ENCODE data around the gene MAP2K7. TPM values are rescaled to one million over a fixed set of nuclear protein-coding genes. Genes with fewer than 3 reads are reported as not detected.
A peak's percentile ranks its signal among the peaks of the same experiment; 100 is the strongest.

MAP2K7 gene
- total and polyA plus RNA-seq, 4 donors = 14.7 to 34.3 (median 25.0) TPM

DNA sequence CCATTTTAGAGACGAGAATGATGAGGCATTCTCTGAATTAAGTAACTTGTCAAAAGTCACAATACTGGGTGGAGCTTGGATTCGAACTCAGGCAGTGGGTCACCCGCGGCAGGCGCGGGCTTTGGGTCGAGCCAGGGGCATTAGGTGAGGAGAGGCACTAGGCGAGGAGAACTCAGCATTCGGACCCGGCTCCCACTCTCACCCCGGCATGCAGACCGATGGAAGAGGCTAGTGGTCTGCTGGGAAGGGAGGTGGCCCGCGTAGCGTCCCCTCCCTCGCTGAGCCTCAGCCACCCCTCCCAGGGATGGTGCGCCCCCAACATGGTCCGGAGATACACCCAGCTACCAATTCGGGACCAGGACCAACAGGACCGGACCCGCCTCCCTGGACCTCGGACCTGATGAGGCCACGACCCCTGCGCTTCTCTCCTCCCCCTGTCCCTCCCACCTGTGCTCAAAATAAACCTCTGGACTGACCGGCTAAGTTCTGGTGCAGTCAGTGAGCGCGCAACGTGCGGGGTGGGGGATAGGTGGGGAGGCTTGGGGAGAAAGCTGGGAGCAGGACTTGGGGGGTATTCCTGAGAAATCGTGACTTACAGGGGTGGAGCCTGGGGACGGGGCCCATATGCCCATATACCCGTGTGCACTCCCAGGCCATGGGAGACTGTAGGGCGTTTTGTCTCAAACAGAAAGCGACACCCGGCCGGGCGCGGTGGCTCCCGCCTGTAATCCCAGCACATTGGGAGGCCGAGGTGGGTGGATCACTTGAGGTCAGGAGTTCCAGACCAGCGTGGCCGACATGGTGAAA, 15.1 kb downstream of the MAP2K7 start:
- no peaks in the 10 kb centered on the region for H3K4me1 ChIP-seq (ENCODE audit: control insufficient read depth in 1 of 2, insufficient read depth in 2 of 2, low read length in 2 of 2)

DNA sequence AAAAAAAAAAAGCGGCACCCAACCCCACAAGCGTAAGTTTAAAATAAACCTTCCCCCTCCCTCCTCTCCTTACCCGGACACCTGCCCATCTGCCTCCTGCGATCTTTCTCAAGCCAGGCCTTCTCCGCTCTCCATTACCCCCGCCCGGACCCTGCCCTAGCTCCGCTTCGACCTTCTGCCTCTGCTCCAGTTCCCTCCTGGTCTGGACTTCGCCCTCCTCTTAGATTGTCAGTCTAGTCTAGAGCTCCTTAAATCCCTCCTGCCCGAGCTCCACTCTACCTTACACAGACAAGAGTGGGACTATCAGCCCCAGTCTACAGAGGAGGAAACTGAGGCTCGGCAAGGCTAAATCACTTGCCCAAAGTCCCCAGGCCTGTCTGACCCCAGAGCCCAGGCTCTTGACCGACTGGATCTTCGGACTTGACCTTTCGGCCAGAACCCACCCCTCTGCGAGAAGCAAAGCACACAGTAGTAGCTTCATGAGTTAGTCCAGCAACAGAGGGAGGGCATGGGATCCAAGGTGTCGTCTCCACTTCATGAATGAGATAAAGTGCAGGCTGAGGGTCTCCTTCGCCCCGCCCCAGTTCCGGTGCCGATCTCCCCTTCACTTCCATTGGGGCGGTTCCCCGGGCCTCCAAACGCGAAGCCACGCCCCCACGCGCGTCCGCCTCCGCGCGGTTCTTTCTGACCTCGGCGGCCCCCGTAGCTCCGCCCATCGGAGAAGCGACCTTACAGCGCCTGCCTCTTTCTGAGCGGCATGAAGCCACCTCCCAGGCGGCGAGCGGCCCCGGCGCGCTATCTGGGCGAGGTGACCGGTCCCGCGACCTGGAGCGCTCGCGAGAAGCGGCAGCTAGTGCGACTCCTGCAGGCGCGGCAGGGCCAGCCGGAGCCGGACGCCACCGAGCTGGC, 16.2 kb downstream of the MAP2K7 start, which contains the start of gene SNAPC2:
Gene SNAPC2 (plus strand): TSS at position 729 of the 909 bp plus-strand sequence. CDS start 29 bp downstream, at position 758.
- ATAC-seq (ENCODE audit: low FRiP score) (peak; percentile 88), DNase-seq (peak; percentile 98 to 99)
- no peaks in the 10 kb centered on the region for H3K36me3 ChIP-seq (ENCODE audit: control insufficient read depth in 1 of 2, insufficient read depth in 2 of 2, low read length in 1 of 2)
- H3K9me3 ChIP-seq (ENCODE audit: control insufficient read depth, low read length) = no peaks in the 10 kb centered on the region
- peak within 1 kb of the TSS; percentile 43 to 59 for H3K4me3 ChIP-seq (ENCODE audit: low read length in 2 of 2)
- H3K27ac ChIP-seq (ENCODE audit: low read depth in 1 of 2, low read length in 2 of 2) = peak within 1 kb of the TSS in 1 of 2 donors; percentile 72
- H3K4me1 ChIP-seq (ENCODE audit: control insufficient read depth in 1 of 2, insufficient read depth in 2 of 2, low read length in 2 of 2) = no peaks in the 10 kb centered on the region
- WGBS, 2 donors = 8 to 9% methylated on average over 57 to 62 of the region's 62 CpGs
- intact Hi-C loops (cut with DNase I) = loop anchor here in 1 of 2 donors (1.0 kb wide), 1 partner anchor 17 kb away; the partner anchor contains the start of gene MAP2K7
- H3K27me3 ChIP-seq (ENCODE audit: control insufficient read depth in 1 of 2, insufficient read depth in 2 of 2, low read length in 1 of 2) = no peaks in the 10 kb centered on the region

More for the DNA sequence above, 15.1 kb downstream of the MAP2K7 start:
- Histone ChIP-seq H3K27ac (ENCODE audit: low read depth in 1 of 2, low read length in 2 of 2) (no peak overlapping the region), H3K27me3 (ENCODE audit: control insufficient read depth in 1 of 2, insufficient read depth in 2 of 2, low read length in 1 of 2) (no peaks in the 10 kb centered on the region), H3K4me3 (ENCODE audit: low read length in 2 of 2) (no peak overlapping the region), H3K36me3 (ENCODE audit: control insufficient read depth in 1 of 2, insufficient read depth in 2 of 2, low read length in 1 of 2) (no peaks in the 10 kb centered on the region), H3K9me3 (ENCODE audit: control insufficient read depth, low read length) (no peaks in the 10 kb centered on the region)
- ATAC-seq (ENCODE audit: low FRiP score) (no peak), DNase-seq (peak; percentile 54 to 68)
- WGBS, 2 donors = 46 to 48% methylated on average over 42 of the region's 42 CpGs
- intact Hi-C loops (cut with DNase I) = no loop called here

DNA sequence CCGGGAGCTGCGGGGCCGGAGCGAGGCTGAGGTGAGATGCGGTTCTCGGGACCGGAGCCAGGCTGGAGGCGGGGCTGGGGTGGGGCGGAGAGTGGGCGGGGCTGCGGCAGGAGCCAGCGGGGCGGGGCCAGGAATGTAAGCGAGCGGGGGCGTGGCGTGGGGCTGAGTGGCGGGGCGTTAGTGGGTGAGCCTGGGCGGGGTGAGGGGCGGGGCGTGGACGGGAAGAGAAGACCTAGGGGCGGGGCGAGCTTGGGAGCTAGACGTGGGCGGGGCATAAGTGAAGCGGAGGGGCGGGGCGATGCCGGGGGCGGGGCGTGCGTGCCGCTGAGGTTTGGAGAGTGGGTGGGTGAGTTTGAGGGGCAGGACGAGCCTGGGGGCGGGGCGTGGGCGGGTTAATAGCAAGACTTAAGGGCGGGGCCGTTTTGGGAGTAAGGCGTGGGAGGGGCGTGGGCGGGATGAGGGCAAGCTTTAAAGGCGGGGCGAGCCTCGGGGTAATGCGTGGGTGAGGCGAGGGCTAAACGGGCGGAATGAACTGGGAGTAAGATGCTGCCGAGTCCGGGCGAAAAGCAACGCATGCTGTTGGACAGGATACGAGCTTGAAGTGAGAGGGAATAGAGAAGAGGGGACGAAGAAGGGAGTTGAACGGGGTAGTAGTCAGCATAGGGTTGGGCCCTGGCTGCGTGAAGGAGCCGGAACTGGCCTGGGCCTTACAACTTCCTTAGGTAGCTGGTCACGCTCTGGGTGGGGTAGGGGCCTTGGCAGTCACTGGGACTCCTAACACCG, 17.0 kb downstream of the MAP2K7 start:
- 1 to 2% methylated on average over 50 to 62 of the region's 62 CpGs for WGBS, 2 donors
- intact Hi-C loops (cut with DNase I) = loop anchor here in 1 of 2 donors (1.0 kb wide), 1 partner anchor 17 kb away; the partner anchor contains the start of gene MAP2K7
- peak; percentile 95 for ATAC-seq (ENCODE audit: low FRiP score)
- Histone ChIP-seq H3K4me1 (ENCODE audit: control insufficient read depth in 1 of 2, insufficient read depth in 2 of 2, low read length in 2 of 2) (no peaks in the 10 kb centered on the region), H3K4me3 (ENCODE audit: low read length in 2 of 2) (peak overlapping the region; percentile 43 to 59), H3K9me3 (ENCODE audit: control insufficient read depth, low read length) (no peaks in the 10 kb centered on the region), H3K27ac (ENCODE audit: low read depth in 1 of 2, low read length in 2 of 2) (peak overlapping the region in 1 of 2 donors; percentile 72), H3K27me3 (ENCODE audit: control insufficient read depth in 1 of 2, insufficient read depth in 2 of 2, low read length in 1 of 2) (no peaks in the 10 kb centered on the region), H3K36me3 (ENCODE audit: control insufficient read depth in 1 of 2, insufficient read depth in 2 of 2, low read length in 1 of 2) (no peaks in the 10 kb centered on the region)
- DNase-seq = peak; percentile 99 to 100

DNA sequence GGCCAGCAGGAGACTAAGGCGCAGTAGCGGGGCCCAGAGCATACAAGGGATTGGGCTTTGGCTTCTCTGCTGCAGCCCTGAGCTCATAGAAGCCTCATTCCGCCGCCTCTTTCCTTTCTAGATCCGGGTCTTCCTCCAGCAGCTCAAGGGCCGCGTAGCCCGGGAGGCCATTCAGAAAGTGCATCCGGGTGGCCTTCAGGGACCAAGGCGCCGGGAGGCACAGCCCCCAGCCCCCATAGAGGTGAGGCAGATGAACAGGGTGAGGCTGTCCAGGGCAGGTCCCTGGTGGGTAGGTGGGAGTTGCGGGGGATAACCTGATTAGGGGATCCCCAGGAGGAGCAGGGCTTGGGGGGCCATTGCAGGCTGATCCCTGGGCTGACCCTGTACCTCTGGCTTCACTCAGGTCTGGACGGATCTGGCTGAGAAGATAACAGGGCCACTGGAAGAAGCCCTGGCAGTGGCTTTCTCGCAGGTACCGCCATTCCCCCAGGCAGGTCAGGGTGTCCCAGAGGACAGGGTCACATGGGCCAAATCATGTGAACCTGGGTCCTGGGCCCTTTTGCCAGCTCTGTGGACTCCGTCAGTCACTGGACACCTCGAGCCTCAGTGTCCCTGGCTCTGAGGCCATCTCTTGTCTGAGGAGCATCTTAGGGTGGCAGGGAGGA, 17.8 kb downstream of the MAP2K7 start:
- intact Hi-C loops (cut with DNase I) = no loop called here
- Histone ChIP-seq H3K9me3 (ENCODE audit: control insufficient read depth, low read length) (no peaks in the 10 kb centered on the region), H3K27me3 (ENCODE audit: control insufficient read depth in 1 of 2, insufficient read depth in 2 of 2, low read length in 1 of 2) (no peaks in the 10 kb centered on the region), H3K36me3 (ENCODE audit: control insufficient read depth in 1 of 2, insufficient read depth in 2 of 2, low read length in 1 of 2) (no peaks in the 10 kb centered on the region), H3K27ac (ENCODE audit: low read depth in 1 of 2, low read length in 2 of 2) (peak overlapping the region in 1 of 2 donors; percentile 66), H3K4me1 (ENCODE audit: control insufficient read depth in 1 of 2, insufficient read depth in 2 of 2, low read length in 2 of 2) (no peaks in the 10 kb centered on the region), H3K4me3 (ENCODE audit: low read length in 2 of 2) (peak overlapping the region; percentile 20 to 29)
- DNase-seq (peak in 1 of 2 donors; percentile 70), ATAC-seq (ENCODE audit: low FRiP score) (no peak)
- 41 to 44% methylated on average over 17 of the region's 17 CpGs for WGBS, 2 donors

DNA sequence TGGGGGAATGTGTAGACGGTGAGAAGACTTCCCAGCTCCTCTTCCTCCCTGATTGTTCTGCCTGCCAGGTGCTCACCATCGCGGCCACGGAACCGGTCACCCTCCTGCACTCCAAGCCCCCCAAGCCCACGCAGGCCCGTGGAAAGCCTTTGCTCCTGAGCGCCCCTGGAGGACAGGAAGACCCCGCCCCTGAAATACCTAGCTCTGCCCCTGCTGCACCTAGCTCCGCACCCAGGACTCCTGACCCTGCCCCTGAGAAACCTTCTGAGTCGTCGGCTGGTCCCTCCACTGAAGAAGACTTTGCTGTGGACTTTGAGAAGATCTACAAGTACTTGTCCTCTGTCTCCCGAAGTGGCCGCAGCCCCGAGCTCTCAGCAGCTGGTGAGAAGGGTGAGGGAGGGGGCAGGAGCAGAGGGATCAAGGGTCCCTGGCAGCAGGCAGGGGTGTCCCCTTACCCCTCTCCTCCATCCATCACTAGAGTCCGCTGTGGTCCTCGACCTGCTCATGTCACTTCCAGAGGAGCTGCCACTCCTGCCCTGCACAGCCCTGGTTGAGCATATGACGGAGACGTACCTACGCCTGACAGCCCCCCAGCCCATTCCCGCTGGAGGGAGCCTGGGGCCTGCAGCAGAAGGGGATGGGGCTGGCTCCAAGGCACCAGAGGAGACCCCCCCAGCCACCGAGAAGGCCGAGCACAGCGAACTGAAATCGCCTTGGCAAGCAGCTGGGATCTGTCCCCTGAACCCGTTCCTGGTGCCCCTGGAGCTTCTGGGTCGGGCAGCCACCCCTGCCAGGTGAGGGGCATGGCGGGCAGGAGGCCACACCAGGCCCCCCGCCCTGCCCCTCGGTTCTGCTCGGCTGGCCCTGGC, 18.5 kb downstream of the MAP2K7 start:
- Histone ChIP-seq H3K27me3 (ENCODE audit: control insufficient read depth in 1 of 2, insufficient read depth in 2 of 2, low read length in 1 of 2) (no peaks in the 10 kb centered on the region), H3K4me1 (ENCODE audit: control insufficient read depth in 1 of 2, insufficient read depth in 2 of 2, low read length in 2 of 2) (no peaks in the 10 kb centered on the region), H3K4me3 (ENCODE audit: low read length in 2 of 2) (no peak overlapping the region), H3K36me3 (ENCODE audit: control insufficient read depth in 1 of 2, insufficient read depth in 2 of 2, low read length in 1 of 2) (no peaks in the 10 kb centered on the region), H3K27ac (ENCODE audit: low read depth in 1 of 2, low read length in 2 of 2) (no peak overlapping the region), H3K9me3 (ENCODE audit: control insufficient read depth, low read length) (no peaks in the 10 kb centered on the region)
- intact Hi-C loops (cut with DNase I) = no loop called here
- DNase-seq = peak in 1 of 2 donors; percentile 58
- 91 to 92% methylated on average over 31 of the region's 31 CpGs for WGBS, 2 donors
- no peak for ATAC-seq (ENCODE audit: low FRiP score)

DNA sequence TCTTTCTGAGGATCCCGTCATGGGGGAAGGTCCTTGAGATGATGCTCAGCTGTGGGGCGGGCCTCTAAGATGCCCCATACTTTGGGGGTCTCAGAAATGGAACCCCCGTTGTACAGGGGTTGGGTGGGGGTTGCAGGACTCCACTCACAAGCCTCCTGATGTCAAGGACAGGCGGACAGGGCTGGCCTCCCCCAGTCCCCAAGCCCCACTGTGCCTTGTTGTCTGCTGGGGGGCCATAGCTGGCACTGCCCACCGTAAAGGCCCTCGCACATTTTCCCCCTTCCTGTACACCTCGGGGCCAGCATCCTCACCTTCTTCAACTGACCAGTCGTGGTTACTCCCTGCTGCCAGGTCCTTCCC, 19.1 kb downstream of the MAP2K7 start:
- H3K36me3 ChIP-seq (ENCODE audit: control insufficient read depth in 1 of 2, insufficient read depth in 2 of 2, low read length in 1 of 2) = no peaks in the 10 kb centered on the region
- intact Hi-C loops (cut with DNase I) = no loop called here
- H3K4me1 ChIP-seq (ENCODE audit: control insufficient read depth in 1 of 2, insufficient read depth in 2 of 2, low read length in 2 of 2) = no peaks in the 10 kb centered on the region
- no peak overlapping the region for H3K4me3 ChIP-seq (ENCODE audit: low read length in 2 of 2)
- ATAC-seq (ENCODE audit: low FRiP score) (no peak), DNase-seq (peak in 1 of 2 donors; percentile 43)
- no peak overlapping the region for H3K27ac ChIP-seq (ENCODE audit: low read depth in 1 of 2, low read length in 2 of 2)
- WGBS, 2 donors = 89% methylated on average over 8 of the region's 8 CpGs
- H3K9me3 ChIP-seq (ENCODE audit: control insufficient read depth, low read length) = no peaks in the 10 kb centered on the region
- no peaks in the 10 kb centered on the region for H3K27me3 ChIP-seq (ENCODE audit: control insufficient read depth in 1 of 2, insufficient read depth in 2 of 2, low read length in 1 of 2)

DNA sequence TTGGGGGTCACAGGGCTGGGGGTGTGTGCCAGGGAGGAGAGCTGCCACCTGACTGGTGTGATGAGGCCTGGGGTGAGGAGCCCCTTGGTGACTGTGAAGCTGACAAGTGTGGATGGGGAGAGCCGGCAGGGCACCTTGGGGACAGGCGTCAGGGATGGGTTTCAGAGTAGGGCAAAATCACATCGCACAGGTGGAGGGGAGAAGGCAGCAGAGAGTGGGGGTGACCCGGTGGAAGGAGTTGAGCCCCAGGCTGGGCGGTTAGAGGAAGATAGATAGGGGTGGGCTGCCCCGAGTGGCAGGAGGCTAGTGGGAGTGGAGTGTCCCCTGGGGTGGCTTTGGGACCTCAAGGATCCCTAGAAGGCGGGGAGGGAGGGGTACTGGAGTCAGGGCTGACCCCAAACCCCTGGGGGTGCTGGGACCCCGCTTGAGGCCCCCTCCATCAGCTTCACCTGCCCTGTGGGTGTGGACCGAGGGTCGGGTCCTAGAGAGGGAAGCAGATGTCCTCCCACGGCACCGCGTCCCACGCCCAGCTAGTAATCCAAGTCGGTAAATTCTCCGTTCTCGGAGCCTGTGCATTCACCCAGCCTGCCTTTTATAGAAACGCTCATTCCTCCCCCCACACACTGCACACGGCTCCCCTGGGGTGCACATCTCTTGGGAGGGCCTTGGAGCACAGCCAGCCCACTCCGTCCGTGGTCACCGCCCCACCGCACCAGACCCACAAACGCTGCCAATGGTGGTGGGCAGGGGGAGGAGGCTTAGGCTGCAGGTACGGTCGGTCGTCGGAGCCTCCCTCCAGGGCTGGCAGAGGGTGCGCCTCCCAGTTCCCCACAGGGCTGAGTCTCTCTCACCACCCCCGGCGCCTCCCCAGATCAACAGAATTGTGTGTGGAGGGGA, 19.9 kb downstream of the MAP2K7 start:
- Histone ChIP-seq H3K9me3 (ENCODE audit: control insufficient read depth, low read length) (no peaks in the 10 kb centered on the region), H3K4me1 (ENCODE audit: control insufficient read depth in 1 of 2, insufficient read depth in 2 of 2, low read length in 2 of 2) (no peaks in the 10 kb centered on the region), H3K36me3 (ENCODE audit: control insufficient read depth in 1 of 2, insufficient read depth in 2 of 2, low read length in 1 of 2) (no peaks in the 10 kb centered on the region), H3K27me3 (ENCODE audit: control insufficient read depth in 1 of 2, insufficient read depth in 2 of 2, low read length in 1 of 2) (no peaks in the 10 kb centered on the region), H3K4me3 (ENCODE audit: low read length in 2 of 2) (no peak overlapping the region), H3K27ac (ENCODE audit: low read depth in 1 of 2, low read length in 2 of 2) (no peak overlapping the region)
- peak in 1 of 2 donors; percentile 50 for DNase-seq
- intact Hi-C loops (cut with DNase I) = no loop called here
- WGBS, 2 donors = 82 to 83% methylated on average over 29 to 31 of the region's 31 CpGs
- ATAC-seq (ENCODE audit: low FRiP score) = no peak
